Measurements from ENCODE around the gene APBA2.

DNA sequence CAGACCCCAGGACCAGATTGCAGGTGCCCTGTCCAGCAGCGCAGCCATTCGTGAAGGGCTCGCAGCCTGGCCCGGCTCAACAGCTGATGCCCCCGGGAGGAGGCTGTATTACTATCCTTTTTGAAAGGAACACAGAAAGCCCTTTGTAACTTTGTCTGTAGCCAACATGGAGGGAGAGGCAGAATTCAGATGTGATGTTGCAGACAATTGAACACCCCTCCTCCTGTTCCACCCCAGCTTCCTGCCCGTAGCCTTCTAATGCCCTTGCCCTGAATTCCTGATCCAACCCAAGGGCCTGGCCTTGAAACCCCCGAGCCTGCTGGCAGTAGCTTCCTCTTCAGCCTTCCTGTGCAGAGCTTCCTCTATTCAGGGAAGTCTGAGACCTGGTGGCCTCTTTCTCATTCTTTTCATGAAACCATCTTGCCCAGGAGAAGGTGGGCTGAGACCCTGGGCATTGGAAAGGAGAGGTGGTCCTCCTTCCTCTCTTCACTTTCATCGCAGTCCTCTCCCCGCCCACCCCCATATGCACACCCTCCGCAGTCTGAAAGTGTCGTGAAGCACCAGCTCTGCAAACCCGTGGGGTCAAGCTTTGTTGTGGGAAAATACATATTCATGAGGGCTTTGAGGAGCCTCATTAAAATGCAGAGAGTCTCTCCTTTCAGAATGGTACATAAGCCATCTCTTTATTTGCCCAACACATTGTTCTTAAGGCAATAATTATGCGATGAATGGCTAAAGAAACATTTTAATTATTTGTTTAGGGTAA, 109.2 kb downstream of the APBA2 start:
- no peak for TF ChIP-seq GLIS2 (tag by site-specific recombination; IDR thresholded peaks at IDR 0.05)
- no peak for TF ChIP-seq RBAK (tag by site-specific recombination; IDR thresholded peaks at IDR 0.05)
- no peak for TF ChIP-seq ZNF585B (tag by site-specific recombination; IDR thresholded peaks at IDR 0.05)
- TF ChIP-seq CTCF (tag by site-specific recombination; IDR thresholded peaks at IDR 0.05): no peak
- no peak for TF ChIP-seq ZNF18 (tag by site-specific recombination; IDR thresholded peaks at IDR 0.05)
